Fibroblast of gingiva (primary cell): ENCODE data around the gene CACFD1.

ENCODE experiments used
- DNase-seq: peaks from one replicate; pipeline ENCODE4 v3.0.0-alpha.2; 2011; ENCODE audit warnings: low read depth

The CACFD1 gene

DNA sequence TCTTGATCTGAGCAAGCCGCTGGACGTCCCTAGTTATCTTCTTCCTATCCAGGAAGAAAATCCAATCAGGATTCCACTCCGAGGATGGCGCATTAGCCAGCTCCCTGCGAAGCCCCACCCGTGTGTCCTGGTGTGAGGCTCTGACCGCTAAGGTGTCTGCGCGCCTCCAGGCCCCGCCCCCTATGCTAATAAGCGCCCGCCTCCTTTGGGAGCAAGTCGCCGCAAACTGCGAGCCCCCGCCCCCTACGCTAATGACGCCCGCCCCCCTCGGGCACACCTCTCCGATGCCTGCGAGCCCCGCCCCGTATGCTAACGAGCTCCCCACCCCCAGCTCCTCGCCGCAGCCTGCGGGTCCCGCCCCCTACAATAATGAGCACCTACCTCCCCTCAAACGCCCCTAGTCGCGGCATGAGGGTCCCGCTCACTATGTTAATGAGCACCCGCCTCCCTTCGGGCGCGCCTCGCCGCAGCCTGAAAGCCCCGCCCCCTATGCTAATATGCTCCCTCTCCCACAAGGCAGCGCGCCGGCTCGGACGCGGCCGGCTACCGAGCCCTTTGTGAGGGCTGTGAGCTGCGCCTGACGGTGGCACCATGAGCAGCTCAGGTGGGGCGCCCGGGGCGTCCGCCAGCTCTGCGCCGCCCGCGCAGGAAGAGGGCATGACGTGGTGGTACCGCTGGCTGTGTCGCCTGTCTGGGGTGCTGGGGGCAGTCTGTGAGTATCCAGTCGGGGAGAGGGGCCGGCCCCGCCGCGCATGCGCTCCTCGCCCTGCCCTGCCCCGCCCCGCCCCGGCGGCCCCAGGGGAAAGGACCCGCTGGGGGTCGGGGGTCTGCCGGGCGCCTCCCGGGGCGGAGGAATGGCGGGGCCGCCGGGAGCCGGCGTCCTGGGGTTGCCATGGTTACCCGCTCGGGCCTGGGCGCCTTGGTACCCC is at the start of gene CACFD1:
Gene CACFD1 (plus strand): TSS at position 503 of the 929 bp plus-strand sequence. CDS start 89 bp downstream, at position 592.
- peak; percentile 81 for DNase-seq

DNA sequence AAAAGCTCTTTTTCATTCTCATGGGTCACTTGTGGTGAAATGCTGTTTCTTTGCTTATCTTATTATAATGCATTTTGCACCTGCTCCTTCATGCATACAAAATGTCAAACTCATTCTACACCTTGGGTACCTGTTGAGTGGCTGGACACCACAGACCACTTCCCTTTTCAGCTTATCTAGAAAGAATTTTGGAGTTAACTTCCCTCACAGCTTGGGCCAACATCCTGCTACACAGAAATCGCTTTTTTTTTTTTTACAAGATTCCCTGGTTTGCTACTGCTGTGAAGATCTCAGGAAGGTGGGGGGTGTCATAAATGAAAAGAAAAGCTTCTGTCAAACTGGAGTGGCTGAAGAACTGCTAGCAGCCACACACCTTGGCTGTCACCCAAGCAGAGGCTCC is 44.6 kb upstream of the CACFD1 start:
- DNase-seq = no peak

DNA sequence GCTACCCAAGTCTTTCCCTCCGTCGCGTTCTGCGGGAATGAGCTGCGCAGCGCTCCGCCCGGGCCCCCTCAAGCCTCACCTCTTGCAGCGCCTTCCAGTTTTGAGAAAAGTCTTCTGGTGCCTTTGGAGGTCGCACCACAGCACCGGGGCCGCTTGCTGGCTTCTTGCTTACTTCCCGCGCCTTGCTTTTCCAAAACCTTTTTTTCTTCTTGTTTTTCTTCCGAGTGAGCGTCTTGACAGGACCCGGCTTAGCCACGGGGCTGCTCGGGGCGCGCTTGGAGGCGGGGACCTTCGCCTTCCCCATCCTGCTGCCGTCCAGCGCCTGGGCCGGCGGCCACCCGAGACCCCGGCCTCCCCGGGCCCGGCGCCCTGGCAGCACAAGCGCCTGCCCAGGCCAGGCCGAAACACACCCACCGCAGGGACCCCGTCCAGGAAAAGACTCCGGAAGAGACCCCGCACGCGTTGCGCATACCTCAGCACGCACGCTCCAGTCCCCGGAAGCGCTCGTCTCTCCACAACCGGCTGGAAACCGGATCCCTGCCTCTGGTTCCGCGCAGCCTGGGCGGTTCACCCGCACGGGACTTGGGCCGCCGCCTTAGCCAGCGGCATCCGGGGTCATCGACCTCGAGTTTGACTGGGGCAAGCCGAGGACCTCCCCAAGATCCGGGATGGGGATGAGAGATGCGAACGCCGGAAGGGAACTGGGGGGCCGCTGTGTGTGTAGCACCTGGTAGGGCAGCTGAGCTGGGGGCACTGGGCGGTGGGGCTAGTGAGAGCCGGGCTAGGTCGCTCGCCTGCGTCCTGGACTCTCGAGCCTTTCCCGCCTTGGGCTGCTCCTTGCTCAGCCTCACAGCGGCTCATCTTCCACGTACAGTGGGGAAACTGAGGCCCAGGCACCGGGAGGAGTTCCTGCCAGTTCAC is 42.0 kb upstream of the CACFD1 start, which contains the start of gene REXO4:
Gene REXO4 (minus strand): TSS at position 470 of the 921 bp plus-strand sequence. CDS start 166 bp downstream, at position 304.
- DNase-seq = peak; percentile 87

DNA sequence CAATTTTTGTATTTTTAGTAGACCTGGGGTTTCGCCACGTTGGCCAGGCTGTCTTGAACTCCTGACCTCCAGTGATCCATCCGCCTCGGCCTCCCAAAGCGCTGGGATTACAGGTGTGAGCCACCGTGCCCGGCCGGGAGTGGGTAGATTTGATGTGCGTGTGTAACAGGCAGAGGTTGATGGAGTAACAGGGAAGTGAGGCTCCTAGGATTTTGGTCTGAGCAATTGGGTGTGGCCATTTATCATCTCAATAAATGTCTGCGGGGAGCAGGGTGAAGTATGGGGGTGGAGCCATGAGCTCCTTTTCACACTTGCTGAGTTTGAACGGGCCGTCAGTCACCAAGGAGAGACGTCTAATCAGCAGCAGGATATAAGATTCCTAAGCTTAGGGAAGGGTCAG is 40.8 kb upstream of the CACFD1 start:
- no peak for DNase-seq

DNA sequence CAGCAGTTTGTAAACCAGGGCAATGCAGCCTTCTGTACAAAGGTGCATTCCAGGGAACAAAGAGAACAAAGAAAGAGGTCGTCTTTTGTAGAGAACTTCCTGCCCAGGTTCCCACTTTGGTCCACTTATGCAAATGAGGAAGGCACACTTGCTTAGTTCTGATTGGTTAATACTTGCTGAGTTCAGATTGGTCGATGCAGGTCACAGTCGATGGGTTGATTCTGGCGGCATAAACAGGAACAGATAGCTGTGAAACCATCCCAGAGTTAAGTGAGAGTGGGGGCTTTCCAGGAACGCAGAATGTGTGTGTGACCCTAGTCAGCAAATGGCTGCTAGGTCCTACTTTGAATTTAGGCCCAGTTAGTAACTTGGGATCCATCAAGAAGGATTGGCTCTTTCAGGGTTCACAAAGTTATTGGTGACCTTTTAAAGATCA is 39.4 kb upstream of the CACFD1 start:
- DNase-seq = no peak

DNA sequence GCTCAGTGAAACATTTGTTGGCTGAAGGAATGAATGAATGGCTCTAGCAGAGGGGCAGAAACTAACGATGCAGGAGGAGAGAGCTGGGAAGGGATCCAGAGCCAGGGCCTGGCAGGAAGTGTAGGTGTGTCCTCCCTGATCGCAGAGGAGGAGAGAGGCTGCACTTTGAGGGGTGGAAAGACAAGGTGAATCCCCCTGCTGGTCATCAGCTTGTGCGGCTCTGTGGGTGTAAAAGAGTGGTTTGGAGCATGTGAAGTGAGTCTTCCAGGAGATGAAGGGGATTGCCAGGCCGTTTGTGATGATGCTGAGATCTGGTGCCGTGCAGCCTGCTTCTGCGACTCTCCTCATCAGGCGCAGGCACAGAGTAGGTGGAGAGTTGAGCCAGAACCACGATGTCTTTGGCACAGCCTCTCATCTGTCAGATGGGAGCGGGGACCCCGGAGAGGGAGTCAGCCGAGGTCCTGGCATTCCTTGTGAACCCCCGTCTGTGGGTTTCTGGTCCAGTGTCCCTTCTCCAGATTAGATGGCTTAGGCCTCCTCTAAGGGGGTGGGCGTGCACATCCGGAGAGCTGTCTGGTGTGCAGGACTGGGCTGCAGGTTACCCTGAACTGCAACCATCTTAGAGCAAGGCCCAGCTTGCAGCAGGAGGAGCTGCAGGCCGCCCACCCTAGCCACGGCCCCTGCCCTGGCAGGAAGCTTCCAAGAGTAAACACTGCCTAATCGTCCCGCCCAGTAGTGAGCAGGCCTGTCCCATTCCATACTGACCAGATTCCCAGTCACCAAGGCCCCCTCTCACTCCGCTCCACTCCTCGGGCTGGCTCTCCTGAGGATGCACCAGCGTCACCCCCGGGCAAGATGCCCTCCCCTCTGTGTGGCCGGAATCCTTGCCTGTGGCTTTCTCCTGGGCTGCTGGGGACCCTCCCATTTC is 37.9 kb upstream of the CACFD1 start, which contains the start of gene ADAMTS13:
Gene ADAMTS13 (plus strand): TSS at position 753 of the 928 bp plus-strand sequence. CDS start 77 bp downstream, at position 830.
- no peak for DNase-seq

DNA sequence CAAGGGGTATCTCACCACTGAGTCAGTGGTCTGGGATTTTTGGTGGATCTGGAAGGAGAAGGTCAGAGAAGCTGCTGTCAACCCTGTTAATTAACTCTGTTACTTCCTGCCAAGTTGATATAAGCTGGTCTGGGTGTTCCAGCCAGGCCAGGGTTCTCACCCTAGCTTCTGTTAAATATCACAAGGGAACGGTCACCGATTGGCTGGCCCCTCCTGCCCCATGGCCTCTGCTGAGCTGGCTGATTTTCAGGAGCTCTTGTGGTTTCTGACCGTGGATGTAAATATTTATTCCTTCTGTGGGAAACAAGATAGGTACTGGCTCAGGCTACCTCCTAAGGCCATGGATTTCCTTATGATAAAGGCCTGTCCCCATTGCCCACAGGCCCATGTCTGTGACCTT is 36.6 kb upstream of the CACFD1 start:
- DNase-seq = peak; percentile 13

DNA sequence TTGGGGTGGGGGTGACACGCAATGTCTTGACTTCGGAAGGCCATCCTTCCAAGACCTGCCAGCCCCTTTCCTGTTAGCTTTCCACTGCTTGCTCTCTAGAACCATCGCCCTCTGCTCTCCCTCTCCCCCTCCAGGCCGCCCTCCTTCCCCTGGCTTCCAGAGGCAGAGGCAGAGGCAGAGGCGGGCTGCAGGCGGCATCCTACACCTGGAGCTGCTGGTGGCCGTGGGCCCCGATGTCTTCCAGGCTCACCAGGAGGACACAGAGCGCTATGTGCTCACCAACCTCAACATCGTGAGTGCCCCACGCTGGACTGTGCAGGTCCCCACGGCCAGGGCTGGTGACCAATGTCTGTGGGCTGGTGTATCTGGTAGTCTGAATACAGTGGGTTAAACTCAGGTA is 35.6 kb upstream of the CACFD1 start:
- no peak for DNase-seq

DNA sequence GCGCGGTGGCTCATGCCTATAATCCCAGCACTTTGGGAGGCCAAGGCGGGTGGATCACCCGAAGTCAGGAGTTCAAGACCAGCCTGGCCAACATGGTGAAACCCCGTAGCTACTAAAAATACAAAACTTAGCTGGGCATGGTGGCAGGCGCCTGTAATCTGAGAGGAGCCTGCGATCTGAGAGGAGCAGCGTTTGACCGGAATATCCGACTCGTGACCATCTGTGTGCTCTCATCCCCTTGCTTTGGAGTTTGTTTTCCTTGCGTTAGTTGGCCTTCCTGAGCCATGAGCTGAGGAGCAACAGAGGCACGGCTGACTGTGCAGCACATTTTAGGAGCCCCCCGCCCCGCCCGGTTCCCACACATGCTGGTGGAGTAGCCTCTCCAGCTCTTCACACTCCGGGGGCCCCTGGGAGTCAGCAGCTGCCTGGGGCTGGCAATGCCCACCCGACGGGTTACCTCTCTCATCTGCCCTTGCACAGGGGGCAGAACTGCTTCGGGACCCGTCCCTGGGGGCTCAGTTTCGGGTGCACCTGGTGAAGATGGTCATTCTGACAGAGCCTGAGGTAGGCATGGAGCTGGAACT is 34.6 kb upstream of the CACFD1 start:
- DNase-seq = no peak

DNA sequence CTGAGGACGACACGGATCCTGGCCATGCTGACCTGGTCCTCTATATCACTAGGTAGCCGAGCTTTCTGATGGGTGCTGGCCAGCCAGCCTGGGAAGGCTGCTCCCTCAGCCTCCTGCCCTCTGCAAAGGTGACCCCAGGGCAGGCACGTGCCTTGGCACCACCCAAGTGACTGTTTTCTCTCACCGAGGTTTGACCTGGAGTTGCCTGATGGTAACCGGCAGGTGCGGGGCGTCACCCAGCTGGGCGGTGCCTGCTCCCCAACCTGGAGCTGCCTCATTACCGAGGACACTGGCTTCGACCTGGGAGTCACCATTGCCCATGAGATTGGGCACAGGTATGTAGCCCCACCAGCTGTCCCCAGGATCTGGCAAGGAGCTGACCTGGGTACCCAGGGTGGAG is 33.8 kb upstream of the CACFD1 start:
- DNase-seq = no peak

DNA sequence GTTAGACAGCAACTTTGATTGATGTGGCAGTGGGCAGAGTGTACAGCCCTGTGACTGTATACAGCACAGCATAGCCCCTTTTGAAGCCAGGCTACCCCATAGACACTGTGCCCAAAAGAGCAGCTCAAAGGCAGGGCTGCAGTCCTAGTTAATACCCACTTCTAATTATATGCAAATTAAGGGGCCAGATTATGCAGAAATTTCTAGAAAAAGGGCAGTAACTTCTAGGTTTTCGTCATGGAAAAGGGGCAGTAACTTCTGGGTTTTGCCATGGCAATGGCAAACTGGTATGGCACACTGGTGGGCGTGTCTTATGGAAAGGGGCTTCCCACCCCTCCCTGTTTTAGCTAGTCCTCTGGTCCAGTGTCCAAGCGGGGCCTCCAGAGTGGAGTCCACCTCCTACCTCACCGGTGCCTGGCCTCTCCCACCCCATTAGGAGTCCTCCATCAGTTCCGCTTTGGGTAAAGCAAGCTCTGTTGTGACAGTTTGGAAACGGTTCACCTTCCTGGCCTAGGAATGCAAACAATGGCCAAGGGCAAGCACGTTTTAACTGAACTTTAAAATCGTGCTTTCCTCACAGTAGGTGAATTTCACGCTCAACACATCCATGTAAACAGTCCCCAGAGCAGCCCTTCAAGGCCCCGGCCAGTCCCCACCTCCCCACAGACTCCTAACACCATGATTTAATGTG is 32.0 kb upstream of the CACFD1 start:
- no peak for DNase-seq

DNA sequence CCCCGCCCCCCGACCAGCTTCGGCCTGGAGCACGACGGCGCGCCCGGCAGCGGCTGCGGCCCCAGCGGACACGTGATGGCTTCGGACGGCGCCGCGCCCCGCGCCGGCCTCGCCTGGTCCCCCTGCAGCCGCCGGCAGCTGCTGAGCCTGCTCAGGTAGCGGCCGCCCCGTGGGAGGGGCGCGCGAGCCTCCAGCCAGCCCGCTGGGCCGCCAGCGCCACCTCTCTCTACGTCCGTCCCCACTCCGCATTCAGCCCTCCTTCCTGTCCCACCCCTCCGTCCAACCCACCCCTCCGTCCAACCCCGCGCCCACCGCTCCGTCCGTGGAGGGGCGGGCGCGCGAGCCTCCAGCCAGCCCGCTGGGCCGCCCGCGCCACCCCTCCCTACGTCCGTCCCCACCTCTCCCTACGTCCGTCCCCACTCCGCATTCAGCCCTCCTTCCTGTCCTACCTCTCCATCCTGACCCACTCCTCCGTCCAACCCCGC is 31.1 kb upstream of the CACFD1 start:
- DNase-seq = no peak

DNA sequence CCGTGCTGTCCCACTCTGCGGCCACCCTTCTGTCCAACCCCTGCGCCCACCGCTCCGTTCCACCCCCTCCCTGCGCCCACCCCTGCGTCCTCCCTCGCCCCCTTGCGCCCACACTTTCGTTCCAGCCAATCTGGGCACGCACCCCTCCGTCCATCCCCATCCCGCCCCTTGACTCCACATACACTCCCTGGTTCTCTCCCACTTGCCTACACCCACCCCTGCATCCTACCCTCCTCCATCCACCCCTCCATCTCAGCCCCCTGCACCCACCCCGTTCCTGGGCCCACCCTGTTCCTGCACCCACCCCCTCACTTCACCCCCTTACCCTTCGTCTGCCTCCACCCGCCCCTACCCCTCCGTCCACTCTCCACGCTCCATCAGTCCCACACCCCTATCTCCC is 30.6 kb upstream of the CACFD1 start:
- no peak for DNase-seq

DNA sequence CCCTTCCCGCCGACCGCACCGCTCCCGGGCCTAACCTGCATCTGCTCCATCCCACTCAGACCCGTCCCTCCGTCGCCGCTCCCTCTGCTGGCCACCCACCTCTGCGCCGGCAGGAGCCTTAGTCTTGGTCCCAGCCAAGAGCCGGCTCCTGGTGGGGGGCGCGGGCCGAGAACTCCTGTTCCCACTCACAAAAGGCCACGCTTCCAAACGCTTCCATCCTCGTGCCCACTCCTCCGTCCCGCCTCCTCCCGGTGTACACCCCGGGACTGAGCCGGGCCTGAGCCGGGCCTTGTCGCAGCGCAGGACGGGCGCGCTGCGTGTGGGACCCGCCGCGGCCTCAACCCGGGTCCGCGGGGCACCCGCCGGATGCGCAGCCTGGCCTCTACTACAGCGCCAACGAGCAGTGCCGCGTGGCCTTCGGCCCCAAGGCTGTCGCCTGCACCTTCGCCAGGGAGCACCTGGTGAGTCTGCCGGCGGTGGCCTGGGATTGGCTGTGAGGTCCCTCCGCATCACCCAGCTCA is 30.1 kb upstream of the CACFD1 start:
- DNase-seq = no peak

DNA sequence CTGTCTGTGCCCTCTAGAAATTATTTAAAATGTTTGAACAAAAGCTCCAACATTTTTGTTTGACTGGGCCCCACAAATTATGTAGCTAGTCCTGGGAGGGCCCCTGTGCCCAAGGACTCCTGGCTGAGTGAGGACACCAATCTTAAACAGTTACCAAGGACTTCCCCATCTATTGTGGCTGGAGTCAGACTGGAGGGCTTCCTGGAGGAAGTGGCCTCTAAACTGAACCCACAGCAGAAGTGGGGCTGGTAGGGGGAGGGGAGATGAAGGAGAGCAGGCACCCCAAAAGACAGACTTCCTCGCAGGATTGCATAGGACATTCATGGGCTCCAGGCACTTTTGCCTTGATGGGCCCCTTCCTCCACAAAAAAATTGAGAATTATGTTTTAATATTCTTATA is 29.5 kb upstream of the CACFD1 start:
- DNase-seq = no peak

DNA sequence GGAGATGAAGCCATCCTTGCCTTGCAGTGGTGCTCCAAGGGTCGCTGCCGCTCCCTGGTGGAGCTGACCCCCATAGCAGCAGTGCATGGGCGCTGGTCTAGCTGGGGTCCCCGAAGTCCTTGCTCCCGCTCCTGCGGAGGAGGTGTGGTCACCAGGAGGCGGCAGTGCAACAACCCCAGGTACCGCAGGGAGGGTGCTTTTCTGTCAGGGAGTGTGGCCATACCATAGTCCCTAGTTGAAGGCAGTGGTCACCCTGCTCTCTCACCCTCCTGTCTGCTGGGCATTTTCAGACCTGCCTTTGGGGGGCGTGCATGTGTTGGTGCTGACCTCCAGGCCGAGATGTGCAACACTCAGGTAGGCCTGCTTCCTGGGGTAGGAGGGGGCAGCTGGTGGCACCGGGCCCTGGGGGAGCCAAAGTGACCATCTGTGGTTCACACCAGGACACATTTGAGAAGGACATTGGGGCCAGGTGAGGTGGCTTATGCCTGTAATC is 26.4 kb upstream of the CACFD1 start:
- DNase-seq = no peak

DNA sequence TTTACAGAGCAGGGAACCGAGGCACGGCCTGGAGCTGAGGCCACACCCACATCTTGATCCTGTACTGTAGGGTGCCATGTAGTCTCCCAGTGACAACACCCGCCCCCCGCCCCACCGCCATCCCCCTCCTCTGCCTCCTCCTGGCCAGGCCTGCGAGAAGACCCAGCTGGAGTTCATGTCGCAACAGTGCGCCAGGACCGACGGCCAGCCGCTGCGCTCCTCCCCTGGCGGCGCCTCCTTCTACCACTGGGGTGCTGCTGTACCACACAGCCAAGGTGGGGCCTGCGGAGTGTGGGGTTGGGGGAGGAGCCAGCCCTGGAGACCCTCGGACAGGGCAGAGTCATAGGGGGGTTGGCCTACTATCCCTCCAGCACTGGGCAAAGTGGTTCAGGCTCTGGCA is 23.1 kb upstream of the CACFD1 start:
- DNase-seq = no peak

DNA sequence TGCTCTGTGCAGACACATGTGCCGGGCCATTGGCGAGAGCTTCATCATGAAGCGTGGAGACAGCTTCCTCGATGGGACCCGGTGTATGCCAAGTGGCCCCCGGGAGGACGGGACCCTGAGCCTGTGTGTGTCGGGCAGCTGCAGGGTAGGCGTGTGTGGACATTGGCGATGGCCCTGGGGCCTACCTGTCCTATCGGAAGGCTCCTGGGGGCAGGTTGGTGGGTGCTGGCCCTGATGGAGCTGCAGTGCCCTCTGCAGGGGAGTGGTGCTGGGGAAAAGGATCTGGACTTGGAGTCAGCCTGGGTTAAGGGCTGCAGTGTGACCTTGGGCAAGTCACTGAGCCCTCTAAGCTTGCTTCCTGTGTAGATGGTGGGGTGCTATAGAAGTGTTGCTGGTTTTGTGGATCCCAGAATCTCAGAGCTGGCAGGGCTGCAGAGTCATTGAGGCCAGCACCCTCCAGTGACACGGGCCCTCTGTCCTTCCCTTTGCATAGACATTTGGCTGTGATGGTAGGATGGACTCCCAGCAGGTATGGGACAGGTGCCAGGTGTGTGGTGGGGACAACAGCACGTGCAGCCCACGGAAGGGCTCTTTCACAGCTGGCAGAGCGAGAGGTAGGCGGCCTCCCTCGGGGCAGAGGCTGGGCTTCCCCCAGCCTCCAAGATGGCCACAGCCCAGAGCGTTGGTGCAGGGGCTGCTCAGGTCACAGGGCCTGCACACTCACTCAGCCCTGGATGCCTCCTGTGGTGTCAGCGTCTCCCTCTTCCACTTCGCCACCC is 21.8 kb upstream of the CACFD1 start:
- DNase-seq = no peak

DNA sequence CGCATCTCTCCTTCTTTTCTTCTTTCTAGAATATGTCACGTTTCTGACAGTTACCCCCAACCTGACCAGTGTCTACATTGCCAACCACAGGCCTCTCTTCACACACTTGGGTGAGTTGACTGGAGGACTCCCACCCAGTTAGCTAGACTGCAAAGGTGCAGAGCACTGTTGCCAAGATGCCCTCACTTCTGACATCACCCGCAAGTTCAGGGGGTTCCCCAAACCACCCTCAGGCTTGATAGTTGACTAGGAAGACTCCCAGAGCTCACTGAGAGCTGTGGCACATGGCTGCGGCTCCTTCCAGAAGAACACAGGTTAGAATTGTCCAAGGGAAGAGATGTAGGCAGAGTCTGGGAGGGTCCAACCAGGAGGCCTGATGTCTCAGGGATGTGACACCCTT is 20.4 kb upstream of the CACFD1 start:
- no peak for DNase-seq
